ENCODE measurements around the gene SLC6A12.
"Not testable (repeated sequence)": the region's sequence is repeated elsewhere in the genome, so short reads cannot be mapped to it uniquely, and the experiment has no call there.

- TF ChIP-seq, protein P1, sequence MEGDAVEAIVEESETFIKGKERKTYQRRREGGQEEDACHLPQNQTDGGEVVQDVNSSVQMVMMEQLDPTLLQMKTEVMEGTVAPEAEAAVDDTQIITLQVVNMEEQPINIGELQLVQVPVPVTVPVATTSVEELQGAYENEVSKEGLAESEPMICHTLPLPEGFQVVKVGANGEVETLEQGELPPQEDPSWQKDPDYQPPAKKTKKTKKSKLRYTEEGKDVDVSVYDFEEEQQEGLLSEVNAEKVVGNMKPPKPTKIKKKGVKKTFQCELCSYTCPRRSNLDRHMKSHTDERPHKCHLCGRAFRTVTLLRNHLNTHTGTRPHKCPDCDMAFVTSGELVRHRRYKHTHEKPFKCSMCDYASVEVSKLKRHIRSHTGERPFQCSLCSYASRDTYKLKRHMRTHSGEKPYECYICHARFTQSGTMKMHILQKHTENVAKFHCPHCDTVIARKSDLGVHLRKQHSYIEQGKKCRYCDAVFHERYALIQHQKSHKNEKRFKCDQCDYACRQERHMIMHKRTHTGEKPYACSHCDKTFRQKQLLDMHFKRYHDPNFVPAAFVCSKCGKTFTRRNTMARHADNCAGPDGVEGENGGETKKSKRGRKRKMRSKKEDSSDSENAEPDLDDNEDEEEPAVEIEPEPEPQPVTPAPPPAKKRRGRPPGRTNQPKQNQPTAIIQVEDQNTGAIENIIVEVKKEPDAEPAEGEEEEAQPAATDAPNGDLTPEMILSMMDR (IDR thresholded peaks at IDR 0.05), result not testable (repeated sequence)
- TF ChIP-seq POLR2A (IDR thresholded peaks at IDR 0.05), result not testable (repeated sequence)
Observed at GRCh38 chr12:217029-217428, 3.1 kb upstream of the SLC6A12 start.

Measured in uterus (tissue), 2 donors.